Measurements from ENCODE around the gene CDC42EP4.
"Not testable (repeated sequence)": the region's sequence is repeated elsewhere in the genome, so short reads cannot be mapped to it uniquely, and the experiment has no call there.

The CDC42EP4 gene

DNA sequence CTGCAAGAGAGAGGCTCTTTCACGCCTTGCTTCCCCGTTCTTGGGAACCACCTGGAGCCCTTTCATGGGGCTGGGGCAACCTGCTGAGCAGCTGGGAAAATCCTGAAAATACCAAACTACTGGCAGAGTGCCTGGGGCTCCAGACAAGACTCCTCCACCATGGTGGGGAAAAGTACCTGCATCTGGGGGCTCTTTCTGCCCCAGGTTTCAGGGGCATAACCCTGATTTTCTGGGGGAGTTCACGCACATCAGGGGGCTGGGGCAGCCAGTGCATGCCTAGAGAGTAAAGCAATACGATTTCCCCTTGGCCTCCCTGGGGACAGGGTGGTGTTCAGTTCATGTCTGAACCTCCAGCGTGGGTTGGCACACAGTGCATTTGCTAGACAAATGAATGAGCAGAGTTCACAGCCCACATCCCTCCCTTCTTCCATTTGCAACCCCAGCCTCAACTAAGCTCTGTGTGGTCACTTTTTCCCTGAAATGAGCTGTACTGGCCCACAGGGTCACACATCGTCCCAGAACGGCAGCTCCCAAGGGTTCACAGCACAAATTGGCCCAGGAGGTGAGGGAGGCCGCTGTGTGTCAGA lies 5.2 kb upstream of the CDC42EP4 start:
- TF ChIP-seq, protein P1, sequence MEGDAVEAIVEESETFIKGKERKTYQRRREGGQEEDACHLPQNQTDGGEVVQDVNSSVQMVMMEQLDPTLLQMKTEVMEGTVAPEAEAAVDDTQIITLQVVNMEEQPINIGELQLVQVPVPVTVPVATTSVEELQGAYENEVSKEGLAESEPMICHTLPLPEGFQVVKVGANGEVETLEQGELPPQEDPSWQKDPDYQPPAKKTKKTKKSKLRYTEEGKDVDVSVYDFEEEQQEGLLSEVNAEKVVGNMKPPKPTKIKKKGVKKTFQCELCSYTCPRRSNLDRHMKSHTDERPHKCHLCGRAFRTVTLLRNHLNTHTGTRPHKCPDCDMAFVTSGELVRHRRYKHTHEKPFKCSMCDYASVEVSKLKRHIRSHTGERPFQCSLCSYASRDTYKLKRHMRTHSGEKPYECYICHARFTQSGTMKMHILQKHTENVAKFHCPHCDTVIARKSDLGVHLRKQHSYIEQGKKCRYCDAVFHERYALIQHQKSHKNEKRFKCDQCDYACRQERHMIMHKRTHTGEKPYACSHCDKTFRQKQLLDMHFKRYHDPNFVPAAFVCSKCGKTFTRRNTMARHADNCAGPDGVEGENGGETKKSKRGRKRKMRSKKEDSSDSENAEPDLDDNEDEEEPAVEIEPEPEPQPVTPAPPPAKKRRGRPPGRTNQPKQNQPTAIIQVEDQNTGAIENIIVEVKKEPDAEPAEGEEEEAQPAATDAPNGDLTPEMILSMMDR (IDR thresholded peaks at IDR 0.05; ENCODE audit: low read depth, low read length, missing control alignments), result no peak
- DNase-seq (ENCODE audit: low read depth), result no peak
- no peak overlapping the region for H3K4me3 ChIP-seq (ENCODE audit: low read depth, low read length)
- in situ Hi-C loops (cut with HindIII; ENCODE audit: low sequenced_read_pairs), result no loop called here

- no peak for DNase-seq (ENCODE audit: low read depth)
- in situ Hi-C loops (cut with HindIII; ENCODE audit: low sequenced_read_pairs), result no loop called here
- TF ChIP-seq, protein P1 (IDR thresholded peaks at IDR 0.05; ENCODE audit: low read depth, low read length, missing control alignments), result no peak
Measured at GRCh38 chr17:73315471-73315870, 3.7 kb upstream of the CDC42EP4 start.

DNA sequence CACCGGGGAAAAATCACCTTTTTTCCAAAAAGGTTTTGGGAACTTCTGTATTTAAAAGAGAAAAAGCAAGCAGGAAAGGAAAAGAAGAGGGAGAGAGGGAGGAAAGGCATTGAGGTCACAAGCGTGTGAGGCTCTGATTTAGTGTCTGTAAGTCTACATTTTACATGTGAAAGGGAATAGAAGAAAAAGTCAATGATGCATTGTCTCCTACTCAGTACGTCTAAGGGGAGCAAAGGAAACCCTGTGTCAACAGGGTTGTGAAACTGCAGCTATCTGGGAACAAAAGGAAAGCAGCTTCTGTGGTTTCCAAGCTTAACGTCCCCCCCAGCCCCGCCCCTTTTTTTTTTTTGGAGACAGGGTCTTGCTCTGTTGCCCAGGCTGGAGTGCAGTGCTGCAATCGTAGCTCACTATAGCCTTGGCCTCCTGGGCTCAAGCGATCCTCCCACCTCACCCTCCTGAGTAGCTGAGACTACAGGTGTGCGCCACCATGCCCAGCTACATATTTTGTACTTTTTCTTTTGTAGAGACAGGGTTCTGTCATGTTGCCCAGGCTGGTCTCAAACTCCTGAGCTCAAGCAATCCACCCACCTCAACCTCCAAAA lies 1.8 kb upstream of the CDC42EP4 start:
- in situ Hi-C loops (cut with HindIII; ENCODE audit: low sequenced_read_pairs), result no loop called here
- TF ChIP-seq, protein P1 (IDR thresholded peaks at IDR 0.05; ENCODE audit: low read depth, low read length, missing control alignments), result no peak
- no peak for DNase-seq (ENCODE audit: low read depth)
- no peak overlapping the region for H3K4me3 ChIP-seq (ENCODE audit: low read depth, low read length)

More at GRCh38 chr17:73315471-73315870, 3.7 kb upstream of the CDC42EP4 start:
- H3K4me3 ChIP-seq (ENCODE audit: low read depth, low read length), result no peak overlapping the region

DNA sequence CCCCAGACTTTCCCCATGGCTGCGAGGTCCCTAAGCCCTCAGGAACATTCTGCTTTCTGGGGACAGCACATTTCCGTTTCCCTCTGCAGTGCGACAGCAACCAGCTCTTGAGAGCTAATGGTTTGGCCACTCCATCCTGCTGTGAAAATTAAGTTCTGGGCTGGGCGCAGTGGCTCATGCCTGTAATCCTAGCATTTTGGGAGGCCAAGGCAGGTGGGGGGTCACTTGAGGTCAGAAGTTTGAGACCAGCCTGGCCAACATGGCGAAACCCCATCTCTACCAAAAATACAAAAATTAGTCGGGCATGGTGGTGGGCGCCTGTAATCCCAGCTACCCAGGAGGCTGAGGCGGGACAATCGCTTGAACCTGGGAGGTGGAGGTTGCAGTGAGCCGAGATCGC lies 1.1 kb upstream of the CDC42EP4 start:
- H3K4me3 ChIP-seq (ENCODE audit: low read depth, low read length); DNase-seq (ENCODE audit: low read depth); in situ Hi-C loops (cut with HindIII; ENCODE audit: low sequenced_read_pairs): not testable (repeated sequence)

GRCh38 chr17:73311428-73311780 lies 397 bp downstream of the CDC42EP4 start:
- H3K4me3 ChIP-seq (ENCODE audit: low read depth, low read length), result peak overlapping the region; percentile 95
- no peak for DNase-seq (ENCODE audit: low read depth)
- in situ Hi-C loops (cut with HindIII; ENCODE audit: low sequenced_read_pairs), result no loop called here
- TF ChIP-seq, protein P1 (IDR thresholded peaks at IDR 0.05; ENCODE audit: low read depth, low read length, missing control alignments), result no peak

GRCh38 chr17:73309727-73310596 lies 1.8 kb downstream of the CDC42EP4 start:
- TF ChIP-seq, protein P1 (IDR thresholded peaks at IDR 0.05; ENCODE audit: low read depth, low read length, missing control alignments), result no peak
- H3K4me3 ChIP-seq (ENCODE audit: low read depth, low read length), result peak overlapping the region; percentile 95
- no peak for DNase-seq (ENCODE audit: low read depth)
- in situ Hi-C loops (cut with HindIII; ENCODE audit: low sequenced_read_pairs), result no loop called here

GRCh38 chr17:73308959-73309358 lies 2.8 kb downstream of the CDC42EP4 start:
- peak overlapping the region; percentile 95 for H3K4me3 ChIP-seq (ENCODE audit: low read depth, low read length)
- in situ Hi-C loops (cut with HindIII; ENCODE audit: low sequenced_read_pairs); DNase-seq (ENCODE audit: low read depth): not testable (repeated sequence)

Measured in astrocyte of the cerebellum (primary cell).